HT-29 (cell line): ENCODE results near the gene HRH4. TPM values are rescaled to one million over a fixed set of nuclear protein-coding genes. Genes with fewer than 3 reads are reported as not detected.
A peak's percentile ranks its signal among the peaks of the same experiment; 100 is the strongest.

Experiments
- DNase-seq: peaks from one replicate; pipeline ENCODE4 v3.0.0-alpha.2; 2015; ENCODE audit warnings: low spot score
- total RNA-seq: library from RNA; depleted of rRNA; stranded (reverse); fragments of >200 nt; shearing (Covaris generic); gene quantifications from 2 replicates; pipeline ENCODE4 v1.2.3, GENCODE V29; 2014; rRNA removed

HRH4 gene
- not detected in 2 replicates for total RNA-seq

GRCh38 chr18:24460388-24460787 lies at the start of gene HRH4:
TSS of gene HRH4 (plus strand) at chr18:24460637. CDS start at chr18:24460729, 92 bp downstream.
- no peak for DNase-seq

GRCh38 chr18:24413148-24413547 lies 47.3 kb upstream of the HRH4 start:
- DNase-seq = no peak

- DNase-seq = no peak
Observed at GRCh38 chr18:24414349-24415003, 46.0 kb upstream of the HRH4 start.

- DNase-seq = no peak
Observed at GRCh38 chr18:24417480-24417879, 43.0 kb upstream of the HRH4 start.

GRCh38 chr18:24420551-24420950 lies 39.9 kb upstream of the HRH4 start:
- DNase-seq = no peak

GRCh38 chr18:24421831-24422230 lies 38.6 kb upstream of the HRH4 start:
- no peak for DNase-seq

- DNase-seq = no peak
Observed at GRCh38 chr18:24426073-24426397, 34.4 kb upstream of the HRH4 start.

GRCh38 chr18:24426398-24427294 lies 33.8 kb upstream of the HRH4 start, which contains the start of gene IMPACT:
TSS of gene IMPACT (plus strand) at chr18:24426670. CDS start at chr18:24426757, 87 bp downstream.
- DNase-seq = peak; percentile 75

GRCh38 chr18:24427484-24427883 lies 33.0 kb upstream of the HRH4 start:
- no peak for DNase-seq

GRCh38 chr18:24428709-24429108 lies 31.7 kb upstream of the HRH4 start:
- no peak for DNase-seq

- DNase-seq = no peak
Observed at GRCh38 chr18:24429188-24429587, 31.2 kb upstream of the HRH4 start.

- no peak for DNase-seq
Observed at GRCh38 chr18:24432618-24433017, 27.8 kb upstream of the HRH4 start.

GRCh38 chr18:24436939-24437338 lies 23.5 kb upstream of the HRH4 start:
- DNase-seq = no peak

GRCh38 chr18:24443870-24444269 lies 16.6 kb upstream of the HRH4 start:
- DNase-seq = no peak

GRCh38 chr18:24446453-24446852 lies 14.0 kb upstream of the HRH4 start:
- DNase-seq = no peak

- DNase-seq = peak; percentile 25
Observed at GRCh38 chr18:24446953-24447538, 13.4 kb upstream of the HRH4 start.

- DNase-seq = no peak
Observed at GRCh38 chr18:24447961-24448360, 12.5 kb upstream of the HRH4 start.

- DNase-seq = no peak
Observed at GRCh38 chr18:24456549-24456948, 3.9 kb upstream of the HRH4 start.

- no peak for DNase-seq
Observed at GRCh38 chr18:24459772-24460171, 665 bp upstream of the HRH4 start.

- no peak for DNase-seq
Observed at GRCh38 chr18:24461996-24462395, 1.6 kb downstream of the HRH4 start.

GRCh38 chr18:24462838-24463775 lies 2.7 kb downstream of the HRH4 start:
- DNase-seq = no peak
